ENCODE measurements around the gene HTATSF1. TPM values are rescaled to one million over a fixed set of nuclear protein-coding genes. Genes with fewer than 3 reads are reported as not detected.

Gene HTATSF1
- total RNA-seq, 1 donor from 2014 or later = 24.5 TPM

DNA sequence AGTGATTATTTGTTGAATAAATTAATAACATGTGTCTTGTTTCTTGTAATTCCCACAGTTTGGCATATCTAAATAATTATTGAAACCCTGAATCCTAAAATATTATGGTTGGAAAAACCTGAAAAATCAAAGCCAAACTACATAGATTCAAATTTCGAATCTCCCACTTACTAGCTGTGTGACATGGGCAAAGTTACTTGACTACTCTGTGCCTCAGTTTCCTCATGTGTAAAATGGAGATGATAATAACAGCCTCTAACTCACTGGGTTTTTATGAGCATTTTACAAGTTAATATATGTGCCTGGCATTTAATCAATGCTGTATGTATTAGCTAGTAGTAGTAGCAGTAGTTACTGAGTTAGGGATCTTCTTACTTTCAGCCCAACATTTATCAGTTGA is 44.3 kb upstream of the HTATSF1 start:
- DNase-seq = no peak
- TF ChIP-seq, protein P1, sequence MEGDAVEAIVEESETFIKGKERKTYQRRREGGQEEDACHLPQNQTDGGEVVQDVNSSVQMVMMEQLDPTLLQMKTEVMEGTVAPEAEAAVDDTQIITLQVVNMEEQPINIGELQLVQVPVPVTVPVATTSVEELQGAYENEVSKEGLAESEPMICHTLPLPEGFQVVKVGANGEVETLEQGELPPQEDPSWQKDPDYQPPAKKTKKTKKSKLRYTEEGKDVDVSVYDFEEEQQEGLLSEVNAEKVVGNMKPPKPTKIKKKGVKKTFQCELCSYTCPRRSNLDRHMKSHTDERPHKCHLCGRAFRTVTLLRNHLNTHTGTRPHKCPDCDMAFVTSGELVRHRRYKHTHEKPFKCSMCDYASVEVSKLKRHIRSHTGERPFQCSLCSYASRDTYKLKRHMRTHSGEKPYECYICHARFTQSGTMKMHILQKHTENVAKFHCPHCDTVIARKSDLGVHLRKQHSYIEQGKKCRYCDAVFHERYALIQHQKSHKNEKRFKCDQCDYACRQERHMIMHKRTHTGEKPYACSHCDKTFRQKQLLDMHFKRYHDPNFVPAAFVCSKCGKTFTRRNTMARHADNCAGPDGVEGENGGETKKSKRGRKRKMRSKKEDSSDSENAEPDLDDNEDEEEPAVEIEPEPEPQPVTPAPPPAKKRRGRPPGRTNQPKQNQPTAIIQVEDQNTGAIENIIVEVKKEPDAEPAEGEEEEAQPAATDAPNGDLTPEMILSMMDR (IDR thresholded peaks at IDR 0.05) = no peak
- no peak overlapping the region for H3K27ac Mint-ChIP-seq
- H3K27me3 Mint-ChIP-seq = no peaks in the 10 kb centered on the region
- ATAC-seq (ENCODE audit: low read depth) = no peak
- ChIA-PET CTCF (no interaction called here), POLR2A (no interaction called here)
- H3K9me3 Mint-ChIP-seq = no peaks in the 10 kb centered on the region
- H3K4me3 Mint-ChIP-seq = no peak overlapping the region
- H3K36me3 Mint-ChIP-seq (ENCODE audit: low read depth) = no peaks in the 10 kb centered on the region
- H3K4me1 Mint-ChIP-seq = no peaks in the 10 kb centered on the region
- intact Hi-C loops (cut with micrococcal nuclease) = no loop called here

DNA sequence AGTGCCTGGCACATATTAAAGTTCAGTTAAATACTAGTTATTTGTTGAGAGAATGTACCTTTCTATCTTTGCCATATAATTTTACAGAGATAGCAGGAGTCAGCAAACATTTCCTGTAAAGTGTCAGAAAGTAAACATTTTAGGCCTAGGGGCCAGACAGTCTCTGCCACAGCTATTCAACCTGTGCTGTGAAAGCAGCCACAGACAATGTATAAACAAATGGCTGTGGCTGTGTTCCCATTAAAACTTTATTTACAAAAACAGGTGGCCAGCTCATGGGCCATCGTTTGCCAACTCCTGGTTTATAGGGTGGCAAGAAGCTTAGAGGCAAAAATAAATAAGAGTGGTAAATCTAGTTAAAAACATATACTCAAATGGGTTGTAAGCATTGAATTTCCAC is 43.6 kb upstream of the HTATSF1 start:
- TF ChIP-seq, protein P1 (IDR thresholded peaks at IDR 0.05) = no peak
- no peak for DNase-seq
- no peak overlapping the region for H3K4me3 Mint-ChIP-seq
- H3K9me3 Mint-ChIP-seq = no peaks in the 10 kb centered on the region
- ATAC-seq (ENCODE audit: low read depth) = no peak
- no peak overlapping the region for H3K27ac Mint-ChIP-seq
- CTCF ChIA-PET = no interaction called here
- intact Hi-C loops (cut with micrococcal nuclease) = no loop called here
- no peaks in the 10 kb centered on the region for H3K27me3 Mint-ChIP-seq
- POLR2A ChIA-PET = no interaction called here
- H3K4me1 Mint-ChIP-seq = no peaks in the 10 kb centered on the region
- no peaks in the 10 kb centered on the region for H3K36me3 Mint-ChIP-seq (ENCODE audit: low read depth)

DNA sequence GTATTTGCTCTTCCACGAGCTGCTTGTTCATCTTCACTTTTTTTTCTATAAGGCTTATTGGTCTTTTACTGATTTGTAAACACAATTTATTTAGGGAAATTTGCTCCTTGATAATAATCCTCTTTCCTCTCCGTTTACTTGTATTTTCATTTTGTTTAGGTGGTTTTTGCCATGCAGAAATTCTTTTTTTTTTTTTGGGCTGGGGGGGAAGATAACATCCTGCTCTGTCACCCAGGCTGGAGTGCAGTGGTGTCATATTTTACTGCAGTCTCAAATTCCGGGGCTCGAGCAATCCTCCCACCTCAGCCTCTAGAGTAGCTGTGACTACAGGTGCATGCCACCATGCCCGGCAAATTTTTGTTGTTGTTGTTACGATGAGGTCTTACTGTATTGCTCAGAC is 41.3 kb upstream of the HTATSF1 start:
- DNase-seq (no peak), ATAC-seq (ENCODE audit: low read depth) (no peak)
- no peaks in the 10 kb centered on the region for H3K4me1 Mint-ChIP-seq
- no peak overlapping the region for H3K27ac Mint-ChIP-seq
- H3K4me3 Mint-ChIP-seq = no peak overlapping the region
- TF ChIP-seq, protein P1 (IDR thresholded peaks at IDR 0.05) = no peak
- no peaks in the 10 kb centered on the region for H3K27me3 Mint-ChIP-seq
- CTCF ChIA-PET = no interaction called here
- intact Hi-C loops (cut with micrococcal nuclease) = no loop called here
- POLR2A ChIA-PET = no interaction called here
- no peaks in the 10 kb centered on the region for H3K9me3 Mint-ChIP-seq
- H3K36me3 Mint-ChIP-seq (ENCODE audit: low read depth) = no peaks in the 10 kb centered on the region

DNA sequence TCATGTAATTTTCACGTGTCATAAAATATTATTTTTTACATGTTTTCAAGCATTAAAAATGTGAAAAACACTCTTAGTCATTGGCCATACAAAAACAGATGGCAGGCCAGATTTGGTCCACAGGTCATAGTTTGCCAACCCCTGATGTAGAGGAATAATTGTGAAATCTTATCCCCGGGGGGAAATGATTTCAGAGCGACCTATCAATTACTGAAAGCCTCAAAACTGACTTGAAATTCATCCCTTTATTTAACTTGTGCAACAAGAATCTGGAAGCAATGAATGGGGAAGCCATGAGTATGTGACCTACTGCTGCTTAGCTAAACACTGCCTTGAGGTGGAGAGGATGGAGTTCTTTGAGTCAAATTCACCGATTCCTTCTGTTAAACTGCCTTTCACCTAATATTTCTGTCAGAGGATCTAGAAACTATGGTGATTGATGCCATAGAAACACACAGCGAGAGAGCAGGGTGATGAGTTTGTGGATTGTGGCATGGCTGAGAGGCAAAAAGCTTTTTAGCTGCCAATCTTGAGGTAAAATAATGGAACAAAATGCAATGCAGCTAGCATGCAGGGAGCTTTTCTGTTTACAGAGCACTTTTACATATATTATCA is 40.0 kb upstream of the HTATSF1 start:
- Mint-ChIP-seq H3K36me3 (ENCODE audit: low read depth) (no peaks in the 10 kb centered on the region), H3K4me3 (no peak overlapping the region), H3K27ac (no peak overlapping the region), H3K4me1 (no peaks in the 10 kb centered on the region), H3K9me3 (no peaks in the 10 kb centered on the region), H3K27me3 (no peaks in the 10 kb centered on the region)
- TF ChIP-seq, protein P1 (IDR thresholded peaks at IDR 0.05) = no peak
- intact Hi-C loops (cut with micrococcal nuclease) = no loop called here
- ChIA-PET CTCF (no interaction called here), POLR2A (no interaction called here)
- no peak for DNase-seq
- ATAC-seq (ENCODE audit: low read depth) = no peak

DNA sequence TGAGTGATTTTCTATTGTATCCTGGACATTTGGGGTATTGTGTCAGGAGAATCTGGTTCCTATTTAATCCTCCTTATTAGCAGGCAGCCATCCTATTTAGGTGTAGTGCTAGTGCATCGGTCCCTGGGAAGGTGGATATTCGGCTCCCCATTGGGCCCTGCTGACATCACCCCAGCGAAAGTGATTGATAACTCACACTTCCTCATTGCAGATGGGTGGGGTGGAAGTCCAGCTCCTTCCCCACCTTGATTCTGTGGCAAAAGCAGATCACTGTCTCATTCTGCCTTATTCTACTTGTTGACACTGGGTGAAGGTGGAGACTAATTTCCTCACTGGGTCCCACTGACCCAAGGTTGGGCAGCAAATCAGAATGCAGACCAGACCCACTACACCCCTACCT is 32.8 kb upstream of the HTATSF1 start:
- Mint-ChIP-seq H3K4me1 (no peaks in the 10 kb centered on the region), H3K36me3 (ENCODE audit: low read depth) (no peaks in the 10 kb centered on the region), H3K9me3 (no peaks in the 10 kb centered on the region), H3K27ac (no peak overlapping the region), H3K27me3 (peaks cover 5% of the 10 kb centered on the region), H3K4me3 (no peak overlapping the region)
- intact Hi-C loops (cut with micrococcal nuclease) = no loop called here
- TF ChIP-seq, protein P1 (IDR thresholded peaks at IDR 0.05) = no peak
- DNase-seq (no peak), ATAC-seq (ENCODE audit: low read depth) (no peak)
- ChIA-PET CTCF (no interaction called here), POLR2A (no interaction called here)

Measured in activated B cell treated with CpG ODN at 0.5 μM for 24 hours (primary cell).